SH-SY5Y (cell line): ENCODE results near the gene NRF1.

Experiments used
- GATA2 ChIP-seq: IDR thresholded peaks from 2 replicates; pipeline ENCODE4 v1.6.1; 2011; ENCODE audit warnings: mild to moderate bottlenecking, low read depth, low read length
- GATA3 ChIP-seq: IDR thresholded peaks from 2 replicates; pipeline ENCODE4 v1.6.1; 2011; ENCODE audit warnings: low read depth, mild to moderate bottlenecking, low read length, moderate library complexity

GRCh38 chr7:129604713-129605437, 6.6 kb upstream of the NRF1 start:
- TF ChIP-seq GATA3 (no peak), GATA2 (no peak)
